Brain microvascular endothelial cell (primary cell): ENCODE measurements around the gene CD151.
A peak's percentile ranks its signal among the peaks of the same experiment; 100 is the strongest.

ENCODE experiments used
- DNase-seq: peaks from one replicate; pipeline ENCODE4 v3.0.0-alpha.2; 2020
- H3K27ac ChIP-seq: fragments of 250-450 bp; sonication (Bioruptor Pico); 2 replicates; pipeline ENCODE4 v1.5.1; 2020; ENCODE audit warnings: mild to moderate bottlenecking, moderate library complexity
- H3K27me3 ChIP-seq: fragments of 250-450 bp; sonication (Bioruptor Pico); replicated peaks from 2 replicates; pipeline ENCODE4 v1.5.1; 2020; ENCODE audit warnings: mild to moderate bottlenecking
- H3K36me3 ChIP-seq: fragments of 250-450 bp; sonication (Bioruptor Pico); replicated peaks from 2 replicates; pipeline ENCODE4 v1.5.1; 2020; ENCODE audit warnings: mild to moderate bottlenecking
- H3K4me3 ChIP-seq: 2 replicates; pipeline ENCODE4 v1.5.1; 2011; ENCODE audit warnings: low read depth, mild to moderate bottlenecking, control low read depth, low read length, moderate library complexity
- CTCF ChIP-seq: IDR thresholded peaks from 2 replicates; pipeline ENCODE4 v1.5.1; 2011; ENCODE audit warnings: low read depth, mild to moderate bottlenecking, moderate library complexity, low read length, control low read depth, inconsistent platforms; ENCODE audit errors: missing control alignments
- in situ Hi-C: cut with HindIII; loops from 2 replicates; pipeline ENCODE4 v1.10.0; 2017; ENCODE audit warnings: low sequenced_read_pairs, low pct_ligation_motif_present

The CD151 gene

GRCh38 chr11:832529-833113 lies at the start of gene CD151:
Gene CD151 (plus strand): TSS chr11:832952. CDS start chr11:836070, 3,118 bp downstream.
- peak within 1 kb of the TSS; percentile 73 for H3K4me3 ChIP-seq
- H3K27ac ChIP-seq, result peak within 1 kb of the TSS; percentile 73
- H3K27me3 ChIP-seq, result no peaks in the 10 kb centered on the region

GRCh38 chr11:783581-784015 lies 49.2 kb upstream of the CD151 start:
- peak; percentile 62 for DNase-seq
- Histone ChIP-seq H3K36me3 (no peaks in the 10 kb centered on the region), H3K27ac (no peak overlapping the region), H3K27me3 (no peaks in the 10 kb centered on the region), H3K4me3 (no peak overlapping the region)
- in situ Hi-C loops, result no loop called here
- TF ChIP-seq CTCF, result peak; percentile 91

More at GRCh38 chr11:832529-833113, at the start of gene CD151:
- no peak for TF ChIP-seq CTCF
- peaks cover 15% of the 10 kb centered on the region for H3K36me3 ChIP-seq
- DNase-seq, result no peak
- in situ Hi-C loops, result no loop called here

- in situ Hi-C loops, result no loop called here
- Histone ChIP-seq H3K27ac (no peak overlapping the region), H3K27me3 (no peaks in the 10 kb centered on the region), H3K36me3 (no peaks in the 10 kb centered on the region), H3K4me3 (no peak overlapping the region)
- no peak for TF ChIP-seq CTCF
- DNase-seq, result no peak
These were observed 46.3 kb upstream of the CD151 start for GRCh38 chr11:786235-787083.

- Histone ChIP-seq H3K27ac (no peak overlapping the region), H3K27me3 (no peaks in the 10 kb centered on the region), H3K4me3 (no peak overlapping the region), H3K36me3 (peaks cover 6% of the 10 kb centered on the region)
- in situ Hi-C loops, result no loop called here
- DNase-seq, result no peak
- no peak for TF ChIP-seq CTCF
These were observed 45.6 kb upstream of the CD151 start for GRCh38 chr11:787084-787675.

GRCh38 chr11:788009-788640 lies 44.6 kb upstream of the CD151 start:
- H3K36me3 ChIP-seq, result peaks cover 10% of the 10 kb centered on the region
- TF ChIP-seq CTCF, result peak; percentile 32
- H3K4me3 ChIP-seq, result no peak overlapping the region
- no peaks in the 10 kb centered on the region for H3K27me3 ChIP-seq
- DNase-seq, result no peak
- in situ Hi-C loops, result no loop called here
- H3K27ac ChIP-seq, result no peak overlapping the region
